Neuronal stem cell (in vitro differentiated cells): ENCODE results near the gene RIMS4.
"Not testable (repeated sequence)": the region's sequence is repeated elsewhere in the genome, so short reads cannot be mapped to it uniquely, and the experiment has no call there.

Experiments
- DNase-seq: peaks from one replicate; pipeline ENCODE4 v3.0.0-alpha.2; 2013; ENCODE audit warnings: low spot score
- H2AFZ ChIP-seq: one replicate; pipeline ENCODE4 v1.6.1; 2013; ENCODE audit warnings: mild to moderate bottlenecking, low read length, inconsistent platforms
- H2AK5ac ChIP-seq: 2 replicates; pipeline ENCODE4 v1.6.1; 2013; ENCODE audit warnings: low read depth, mild to moderate bottlenecking, inconsistent platforms, low read length, moderate library complexity, mixed read lengths
- H2BK120ac ChIP-seq: 2 replicates; pipeline ENCODE4 v1.6.1; 2013; ENCODE audit warnings: low read depth, mild to moderate bottlenecking, inconsistent platforms, low read length, moderate library complexity, mixed read lengths
- H2BK12ac ChIP-seq: one replicate; pipeline ENCODE4 v1.6.1; 2013; ENCODE audit warnings: low read length, inconsistent platforms
- H2BK15ac ChIP-seq: 2 replicates; pipeline ENCODE4 v1.6.1; 2013; ENCODE audit warnings: mild to moderate bottlenecking, low read length, inconsistent platforms, mixed read lengths
- H2BK5ac ChIP-seq: one replicate; pipeline ENCODE4 v1.6.1; 2013; ENCODE audit warnings: inconsistent platforms, mild to moderate bottlenecking, low read length, moderate library complexity
- H3K14ac ChIP-seq: one replicate; pipeline ENCODE4 v1.6.1; 2013; ENCODE audit warnings: low read length, inconsistent platforms
- H3K18ac ChIP-seq: 2 replicates; pipeline ENCODE4 v1.6.1; 2013; ENCODE audit warnings: low read length, inconsistent platforms
- H3K23ac ChIP-seq: 2 replicates; pipeline ENCODE4 v1.6.1; 2013; ENCODE audit warnings: low read depth, mild to moderate bottlenecking, mixed read lengths, low read length, inconsistent platforms; ENCODE audit not compliant: poor library complexity
- H3K27ac ChIP-seq: replicated peaks from 3 replicates; pipeline ENCODE4 v1.5.1; 2013; ENCODE audit warnings: low read length, inconsistent platforms
- H3K27me3 ChIP-seq, 3 experiments: 2 replicates each; pipeline ENCODE4 v1.6.1; 2013; ENCODE audit warnings: low read length in 3 of 3, mild to moderate bottlenecking in 2 of 3, inconsistent platforms in 1 of 3, low read depth in 1 of 3, mixed read lengths in 1 of 3, moderate library complexity in 1 of 3; ENCODE audit not compliant: control insufficient read depth in 3 of 3, insufficient read depth in 3 of 3
- H3K36me3 ChIP-seq, 2 donors: replicated peaks in 1 of 2; 2 replicates each; pipeline ENCODE4 v1.6.1; 2013; ENCODE audit warnings: low read length in 2 of 2; ENCODE audit not compliant: control insufficient read depth in 2 of 2, insufficient read depth in 2 of 2
- H3K4ac ChIP-seq: 2 replicates; pipeline ENCODE4 v1.6.1; 2013; ENCODE audit warnings: inconsistent platforms, mild to moderate bottlenecking, low read length, moderate library complexity
- H3K4me1 ChIP-seq, 2 donors: 1 replicate in 1 of 2; 2 replicates in 1 of 2; pipeline ENCODE4 v1.6.1; 2013; ENCODE audit warnings: low read length in 2 of 2, low read depth in 1 of 2; ENCODE audit not compliant: control insufficient read depth in 2 of 2, insufficient read depth in 1 of 2
- H3K4me2 ChIP-seq: one replicate; pipeline ENCODE4 v1.6.1; 2013; ENCODE audit warnings: mild to moderate bottlenecking, low read length, inconsistent platforms; ENCODE audit not compliant: insufficient read depth, poor library complexity, severe bottlenecking
- H3K4me3 ChIP-seq, 2 donors: 2 replicates each; pipeline ENCODE4 v1.5.1; 2013; ENCODE audit warnings: low read length in 2 of 2, mild to moderate bottlenecking in 2 of 2, inconsistent platforms in 1 of 2, moderate library complexity in 1 of 2
- H3K79me1 ChIP-seq: one replicate; pipeline ENCODE4 v1.6.1; 2013; ENCODE audit warnings: low read depth, mild to moderate bottlenecking, inconsistent platforms, low read length, moderate library complexity
- H3K9ac ChIP-seq: one replicate; pipeline ENCODE4 v1.6.1; 2013; ENCODE audit warnings: mild to moderate bottlenecking, low read depth, low read length, inconsistent platforms; ENCODE audit not compliant: poor library complexity
- H3K9me3 ChIP-seq, 2 donors: replicated peaks in 1 of 2; 2 replicates each; pipeline versions ENCODE3 to v1.6.1; 2013; ENCODE audit warnings: low read length in 2 of 2, mild to moderate bottlenecking in 2 of 2, inconsistent platforms in 1 of 2, low read depth in 1 of 2, mixed read lengths in 1 of 2, moderate library complexity in 1 of 2; ENCODE audit not compliant: control insufficient read depth in 2 of 2, insufficient read depth in 1 of 2
- H4K8ac ChIP-seq: one replicate; pipeline ENCODE4 v1.6.1; 2013; ENCODE audit warnings: low read depth, mild to moderate bottlenecking, inconsistent platforms, low read length, moderate library complexity
- H4K91ac ChIP-seq: one replicate; pipeline ENCODE4 v1.6.1; 2013; ENCODE audit warnings: low read length, low read depth, mild to moderate bottlenecking, inconsistent platforms; ENCODE audit not compliant: poor library complexity
- WGBS, 2 donors: extraction: QIAGEN DNeasy Blood & Tissue Kit; methylation state at CpG; one replicate each; pipeline ENCODE4 v1.1.7; 2013; ENCODE audit warnings: missing lambda C conversion rate in 2 of 2, mixed read lengths in 1 of 2; ENCODE audit not compliant: insufficient read length in 2 of 2, insufficient replicate concordance in 1 of 2; ENCODE audit errors: extremely low coverage in 2 of 2; 5-methylcytosine and 5-hydroxymethylcytosine counted together

The RIMS4 gene

GRCh38 chr20:44828640-44829039, 18.3 kb upstream of the RIMS4 start:
- peaks cover 3 to 5% of the 10 kb centered on the region in 2 donors for H3K9me3 ChIP-seq
- H3K79me1 ChIP-seq, result no peaks in the 10 kb centered on the region
- H2BK15ac ChIP-seq, result no peak overlapping the region
- peaks cover 2 to 5% of the 10 kb centered on the region in 2 donors for H3K4me1 ChIP-seq
- H2BK5ac ChIP-seq, result no peak overlapping the region
- H2AFZ ChIP-seq, result no peak overlapping the region
- no peak overlapping the region for H2BK12ac ChIP-seq
- H2AK5ac ChIP-seq, result no peak overlapping the region
- H3K23ac ChIP-seq, result no peak overlapping the region
- WGBS, 2 donors, result no CpG with 5 or more reads among the region's 2 CpGs
- H3K4ac ChIP-seq, result no peak overlapping the region
- no peak overlapping the region for H3K27ac ChIP-seq
- no peak overlapping the region for H3K14ac ChIP-seq
- H3K4me3 ChIP-seq, result no peak overlapping the region
- no peak overlapping the region for H4K91ac ChIP-seq
- no peak for DNase-seq
- no peak overlapping the region for H4K8ac ChIP-seq
- no peak overlapping the region for H3K18ac ChIP-seq
- no peaks in the 10 kb centered on the region for H3K36me3 ChIP-seq
- H2BK120ac ChIP-seq, result no peak overlapping the region
- no peak overlapping the region for H3K9ac ChIP-seq
- H3K27me3 ChIP-seq, result peaks cover 0 to 4% (median 0%) of the 10 kb centered on the region in 3 experiments
- no peak overlapping the region for H3K4me2 ChIP-seq

- H2BK15ac ChIP-seq, result no peak overlapping the region
- H3K4me3 ChIP-seq, result no peak overlapping the region
- H2AFZ ChIP-seq, result no peak overlapping the region
- H4K8ac ChIP-seq, result no peak overlapping the region
- DNase-seq, result no peak
- no peaks in the 10 kb centered on the region for H3K36me3 ChIP-seq
- H3K14ac ChIP-seq, result no peak overlapping the region
- H3K4me1 ChIP-seq, result no peaks in the 10 kb centered on the region
- H2BK5ac ChIP-seq, result no peak overlapping the region
- H3K4ac ChIP-seq, result no peak overlapping the region
- peaks cover 0 to 4% (median 0%) of the 10 kb centered on the region in 3 experiments for H3K27me3 ChIP-seq
- H3K79me1 ChIP-seq, result no peaks in the 10 kb centered on the region
- no peak overlapping the region for H3K18ac ChIP-seq
- peaks cover 1 to 5% of the 10 kb centered on the region in 2 donors for H3K9me3 ChIP-seq
- H2AK5ac ChIP-seq, result no peak overlapping the region
- no peak overlapping the region for H3K9ac ChIP-seq
- no CpG with 5 or more reads among the region's 1 CpG for WGBS, 2 donors
- no peak overlapping the region for H2BK12ac ChIP-seq
- H4K91ac ChIP-seq, result no peak overlapping the region
- no peak overlapping the region for H3K4me2 ChIP-seq
- H3K23ac ChIP-seq, result no peak overlapping the region
- H2BK120ac ChIP-seq, result no peak overlapping the region
- H3K27ac ChIP-seq, result no peak overlapping the region
Observed at GRCh38 chr20:44827401-44827800, 17.1 kb upstream of the RIMS4 start.

DNA sequence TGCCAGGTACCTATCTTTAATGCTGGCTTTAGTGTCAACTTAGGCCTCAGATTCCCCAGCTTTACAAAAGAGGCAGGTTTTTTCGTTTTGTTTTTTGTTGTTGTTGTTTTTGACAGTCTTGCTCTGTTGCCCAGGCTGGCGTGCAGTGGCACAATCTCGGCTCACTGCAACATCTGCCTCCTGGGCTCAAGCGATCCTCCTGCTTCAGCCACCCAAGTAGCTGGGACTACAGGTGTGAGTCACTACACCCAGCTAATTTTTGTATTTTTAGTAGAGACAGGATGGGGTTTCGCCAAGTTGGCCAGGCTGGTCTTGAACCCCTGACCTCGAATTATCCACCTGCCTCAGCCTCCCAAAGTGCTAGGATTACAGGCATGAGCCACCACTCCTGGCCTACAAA, 11.2 kb upstream of the RIMS4 start:
- not testable (repeated sequence) for H3K4me1 ChIP-seq

GRCh38 chr20:44819936-44820335, 9.6 kb upstream of the RIMS4 start:
- Histone ChIP-seq H3K18ac (no peak overlapping the region), H2AK5ac (no peak overlapping the region), H3K14ac (no peak overlapping the region), H2BK15ac (no peak overlapping the region), H2BK5ac (no peak overlapping the region), H4K91ac (no peak overlapping the region), H3K4me1 (no peaks in the 10 kb centered on the region), H2BK12ac (no peak overlapping the region), H3K4me2 (no peak overlapping the region), H3K36me3 (no peaks in the 10 kb centered on the region), H3K4me3 (no peak overlapping the region), H3K9ac (peak overlapping the region; percentile 13), H4K8ac (no peak overlapping the region), H3K79me1 (no peaks in the 10 kb centered on the region), H2AFZ (no peak overlapping the region), H3K23ac (no peak overlapping the region), H2BK120ac (no peak overlapping the region), H3K27ac (no peak overlapping the region), H3K9me3 (no peaks in the 10 kb centered on the region), H3K4ac (no peak overlapping the region), H3K27me3 (peaks cover 0 to 23% (median 0%) of the 10 kb centered on the region in 3 experiments)
- no CpG with 5 or more reads among the region's 4 CpGs for WGBS, 2 donors
- DNase-seq, result no peak

More for the DNA sequence above, 11.2 kb upstream of the RIMS4 start:
- not testable (repeated sequence) for H3K4me3 ChIP-seq, H3K9me3 ChIP-seq, H2BK120ac ChIP-seq, H3K23ac ChIP-seq, DNase-seq, H4K91ac ChIP-seq, H3K27ac ChIP-seq, H3K18ac ChIP-seq, H2BK5ac ChIP-seq, H2AFZ ChIP-seq, H2BK12ac ChIP-seq, H3K36me3 ChIP-seq, H2AK5ac ChIP-seq, H3K4me2 ChIP-seq, H4K8ac ChIP-seq, H3K4ac ChIP-seq, H3K79me1 ChIP-seq, H3K14ac ChIP-seq, H3K9ac ChIP-seq, H2BK15ac ChIP-seq
- peaks cover 0 to 17% (median 0%) of the 10 kb centered on the region in 3 experiments for H3K27me3 ChIP-seq
- no CpG with 5 or more reads among the region's 6 CpGs for WGBS, 2 donors
